Esophagus (tissue), 2 donors: ENCODE data around the gene EXOSC7. TPM values are rescaled to one million over a fixed set of nuclear protein-coding genes. Genes with fewer than 3 reads are reported as not detected.

Source experiments
- H3K27ac ChIP-seq, 2 donors: one replicate each; pipeline ENCODE4 v1.5.1; 2013; ENCODE audit warnings: low read depth in 2 of 2, mild to moderate bottlenecking in 2 of 2, inconsistent platforms in 1 of 2, low read length in 1 of 2, moderate library complexity in 1 of 2
- H3K27me3 ChIP-seq, 2 donors: one replicate each; pipeline ENCODE4 v1.6.1; 2013; ENCODE audit warnings: low read length in 2 of 2, control low read depth in 1 of 2, mild to moderate bottlenecking in 1 of 2; ENCODE audit not compliant: insufficient read depth in 2 of 2, control insufficient read depth in 1 of 2
- H3K36me3 ChIP-seq, 2 donors: one replicate each; pipeline ENCODE4 v1.6.1; 2013; ENCODE audit warnings: low read length in 1 of 2; ENCODE audit not compliant: control insufficient read depth in 2 of 2, insufficient read depth in 2 of 2
- H3K4me1 ChIP-seq, 2 donors: one replicate each; pipeline ENCODE4 v1.6.1; 2013; ENCODE audit warnings: low read length in 1 of 2; ENCODE audit not compliant: control insufficient read depth in 2 of 2, insufficient read depth in 2 of 2
- H3K4me3 ChIP-seq, 2 donors: one replicate each; pipeline ENCODE4 v1.5.1; 2013; ENCODE audit warnings: low read length in 2 of 2, mild to moderate bottlenecking in 2 of 2, low read depth in 1 of 2, moderate library complexity in 1 of 2
- H3K9me3 ChIP-seq, 2 donors: one replicate each; pipeline ENCODE4 v1.6.1; 2013; ENCODE audit warnings: mild to moderate bottlenecking in 2 of 2, low read depth in 1 of 2, low read length in 1 of 2, moderate library complexity in 1 of 2; ENCODE audit not compliant: control insufficient read depth in 2 of 2, insufficient read depth in 1 of 2
- WGBS, 2 donors: extraction: QIAGEN DNeasy Blood & Tissue Kit; methylation state at CpG; one replicate each; pipeline ENCODE4 v1.1.7; 2013; 5-methylcytosine and 5-hydroxymethylcytosine counted together
- polyA plus RNA-seq, 2 donors: library from polyadenylated mRNA; stranded (reverse); fragments of 200-250 nt; gene quantifications; one replicate each; pipeline ENCODE4 v1.2.3, GENCODE V29; 2013
- donor health status: healthy with polysubstance abuse.
- donor health status: Bipolar disorder and iron deficiency.

EXOSC7 gene
- polyA plus RNA-seq, 2 donors, result 23.5 to 38.7 TPM

DNA sequence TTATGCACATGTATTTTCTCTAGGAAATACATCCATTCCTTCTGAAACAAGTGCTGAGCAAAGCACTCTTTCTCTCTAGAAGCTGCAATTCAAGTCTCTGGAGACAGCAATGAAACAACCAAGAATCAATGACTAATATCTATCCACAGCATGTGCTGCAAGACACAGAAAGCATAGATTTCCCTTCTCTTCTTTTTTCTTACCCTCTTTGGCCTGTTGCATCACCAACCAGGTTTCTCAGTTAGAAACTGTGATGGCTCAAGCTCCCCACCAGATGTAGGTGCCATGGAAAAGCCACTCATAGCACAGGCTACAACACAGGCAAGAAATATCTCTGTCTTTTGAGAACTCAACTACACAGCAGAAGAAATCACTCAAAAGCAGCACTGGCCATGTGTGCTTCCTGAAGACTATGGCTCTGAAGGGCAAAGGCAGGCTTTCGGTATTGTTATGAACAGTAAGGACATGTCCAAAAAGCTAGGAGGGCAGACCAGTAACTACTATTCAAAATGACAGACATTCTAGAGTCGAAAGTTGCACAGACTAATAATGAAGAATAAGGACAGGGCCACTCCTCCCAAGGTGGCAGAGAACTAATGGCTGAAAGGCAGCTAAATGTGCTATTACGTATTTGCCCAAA, 15.5 kb upstream of the EXOSC7 start:
- Histone ChIP-seq H3K4me3 (no peak overlapping the region), H3K27ac (peak overlapping the region in 1 of 2 donors; percentile 26), H3K36me3 (peaks cover 5 to 9% of the 10 kb centered on the region in 2 donors), H3K4me1 (peaks cover 9 to 12% of the 10 kb centered on the region in 2 donors), H3K27me3 (no peaks in the 10 kb centered on the region), H3K9me3 (peaks cover 0 to 2% of the 10 kb centered on the region in 2 donors)
- 94 to 95% methylated on average over 3 of the region's 3 CpGs for WGBS, 2 donors

DNA sequence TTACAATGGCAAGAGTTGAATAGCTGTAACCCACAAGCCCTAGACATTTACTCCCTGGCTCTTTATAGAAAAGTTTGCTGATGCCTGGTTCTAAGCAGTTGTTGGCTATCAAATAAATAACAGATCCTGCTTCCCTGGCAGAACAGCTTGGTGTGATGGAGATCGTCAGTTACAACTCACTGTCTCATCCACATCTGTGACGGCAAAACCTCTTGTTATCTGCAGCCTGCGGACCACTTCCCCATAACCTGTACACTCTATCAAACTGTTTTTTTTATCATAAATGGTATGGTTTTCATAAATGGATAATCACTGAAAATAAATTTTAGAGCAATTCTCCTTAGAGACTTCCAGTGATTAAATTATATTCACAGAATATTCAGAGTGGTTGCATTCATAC, 14.2 kb upstream of the EXOSC7 start:
- H3K27ac ChIP-seq, result no peak overlapping the region
- H3K27me3 ChIP-seq, result no peaks in the 10 kb centered on the region
- H3K4me3 ChIP-seq, result no peak overlapping the region
- H3K4me1 ChIP-seq, result peaks cover 9 to 12% of the 10 kb centered on the region in 2 donors
- WGBS, 2 donors, result 94 to 95% methylated on average over 3 of the region's 3 CpGs
- peaks cover 5 to 9% of the 10 kb centered on the region in 2 donors for H3K36me3 ChIP-seq
- H3K9me3 ChIP-seq, result peaks cover 0 to 2% of the 10 kb centered on the region in 2 donors

DNA sequence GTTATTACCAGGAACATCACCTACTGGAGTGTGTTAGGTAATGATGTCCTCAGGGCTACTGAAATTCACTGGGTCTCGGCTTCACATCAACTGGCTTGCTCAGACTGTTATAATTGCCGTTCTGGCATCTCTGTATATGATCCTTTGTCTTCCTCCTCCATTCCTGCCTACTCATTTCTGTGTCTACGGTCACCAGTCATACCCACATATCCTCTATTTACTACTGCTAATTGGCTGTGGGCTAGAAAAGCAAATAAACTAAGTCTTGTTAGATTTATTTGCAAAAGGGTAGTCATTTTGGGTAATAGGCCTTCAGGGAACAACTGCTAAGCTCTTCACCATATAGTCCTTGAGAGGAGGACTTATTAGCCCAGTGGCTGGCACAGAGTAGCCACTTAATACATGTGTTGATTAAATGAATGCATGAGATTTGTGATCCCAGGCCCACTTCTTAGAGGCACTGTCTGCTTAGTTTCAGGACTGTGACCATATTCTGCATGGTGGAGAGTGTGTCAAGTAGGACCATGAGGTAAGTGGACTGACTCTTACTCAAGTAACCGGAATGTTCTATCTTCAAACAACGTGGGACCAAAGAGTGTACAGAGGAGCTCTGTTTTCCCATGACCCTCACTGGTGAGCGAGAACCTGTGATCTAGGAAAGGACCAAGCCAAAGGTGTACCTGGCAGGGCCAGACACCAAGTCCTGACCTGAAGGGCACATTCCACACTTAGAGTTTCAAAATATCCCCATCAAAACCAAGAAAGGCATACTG, 13.2 kb upstream of the EXOSC7 start:
- Histone ChIP-seq H3K27me3 (no peaks in the 10 kb centered on the region), H3K4me3 (no peak overlapping the region), H3K27ac (no peak overlapping the region), H3K36me3 (peaks cover 5% of the 10 kb centered on the region in 2 donors), H3K4me1 (peaks cover 9% of the 10 kb centered on the region in 2 donors), H3K9me3 (peaks cover 0 to 2% of the 10 kb centered on the region in 2 donors)
- 69 to 84% methylated on average over 6 of the region's 6 CpGs for WGBS, 2 donors

DNA sequence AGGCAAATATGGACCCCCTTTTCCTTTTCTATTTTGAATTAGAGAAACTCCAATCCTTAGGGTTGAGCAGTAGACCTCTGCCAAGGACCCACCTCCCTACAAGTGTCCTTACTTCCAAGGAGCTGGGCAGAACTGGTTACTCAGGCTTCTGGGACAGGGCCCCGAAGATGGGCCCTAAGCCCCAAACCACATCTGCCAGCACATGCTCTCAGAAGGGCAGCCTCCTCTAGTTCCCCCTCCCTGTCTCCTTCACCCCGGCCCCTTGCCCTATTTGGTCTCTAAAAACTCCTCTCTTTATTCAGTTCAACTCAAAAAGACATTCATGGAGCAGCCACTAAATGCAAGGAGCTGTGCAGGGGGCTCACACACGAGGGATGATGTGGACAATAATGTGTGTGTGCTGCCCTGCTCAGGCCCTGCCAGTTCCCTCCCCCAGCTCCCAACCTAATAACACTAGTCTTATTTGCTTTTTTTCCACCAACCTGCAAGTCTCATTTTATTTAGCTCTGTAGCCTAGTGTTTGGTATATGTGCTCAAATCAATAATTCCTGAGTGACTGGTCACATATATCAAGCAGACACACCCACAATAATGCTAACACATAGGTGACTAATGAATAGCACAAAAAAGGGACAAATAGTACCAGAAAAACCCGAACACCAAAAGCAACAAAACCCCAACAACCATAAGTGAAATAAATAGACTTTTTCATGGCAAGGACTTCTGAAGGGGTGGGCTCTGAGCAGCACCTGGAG, 12.3 kb upstream of the EXOSC7 start:
- 64 to 68% methylated on average over 4 of the region's 4 CpGs for WGBS, 2 donors
- H3K27ac ChIP-seq, result peak overlapping the region in 1 of 2 donors; percentile 56
- no peak overlapping the region for H3K4me3 ChIP-seq
- peaks cover 0 to 2% of the 10 kb centered on the region in 2 donors for H3K9me3 ChIP-seq
- H3K36me3 ChIP-seq, result peaks cover 5% of the 10 kb centered on the region in 2 donors
- peaks cover 8 to 10% of the 10 kb centered on the region in 2 donors for H3K4me1 ChIP-seq
- no peaks in the 10 kb centered on the region for H3K27me3 ChIP-seq

DNA sequence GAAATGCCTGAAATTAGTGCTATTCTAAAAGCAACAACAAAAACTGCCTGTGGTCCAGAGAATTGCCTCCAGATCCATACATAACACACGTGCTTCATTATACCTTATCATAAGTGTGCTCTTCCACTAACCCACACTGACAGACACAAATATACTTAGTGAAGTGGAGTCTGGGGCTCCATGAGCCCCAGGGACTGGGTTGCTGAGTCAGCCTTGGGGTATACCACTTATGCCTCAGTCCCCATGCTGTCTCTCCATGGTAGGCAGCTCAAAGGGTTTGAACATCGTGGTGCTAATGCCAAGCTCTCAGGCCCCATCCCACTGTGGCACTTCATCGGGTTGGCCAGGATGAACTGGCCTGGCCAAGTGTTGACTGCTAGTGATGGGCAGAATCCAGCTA, 10.9 kb upstream of the EXOSC7 start:
- no peaks in the 10 kb centered on the region for H3K9me3 ChIP-seq
- H3K4me1 ChIP-seq, result peaks cover 5 to 13% of the 10 kb centered on the region in 2 donors
- no peak overlapping the region for H3K4me3 ChIP-seq
- no peaks in the 10 kb centered on the region for H3K27me3 ChIP-seq
- no peaks in the 10 kb centered on the region for H3K36me3 ChIP-seq
- WGBS, 2 donors, result 83 to 89% methylated on average over 3 of the region's 3 CpGs
- H3K27ac ChIP-seq, result peak overlapping the region in 1 of 2 donors; percentile 78

DNA sequence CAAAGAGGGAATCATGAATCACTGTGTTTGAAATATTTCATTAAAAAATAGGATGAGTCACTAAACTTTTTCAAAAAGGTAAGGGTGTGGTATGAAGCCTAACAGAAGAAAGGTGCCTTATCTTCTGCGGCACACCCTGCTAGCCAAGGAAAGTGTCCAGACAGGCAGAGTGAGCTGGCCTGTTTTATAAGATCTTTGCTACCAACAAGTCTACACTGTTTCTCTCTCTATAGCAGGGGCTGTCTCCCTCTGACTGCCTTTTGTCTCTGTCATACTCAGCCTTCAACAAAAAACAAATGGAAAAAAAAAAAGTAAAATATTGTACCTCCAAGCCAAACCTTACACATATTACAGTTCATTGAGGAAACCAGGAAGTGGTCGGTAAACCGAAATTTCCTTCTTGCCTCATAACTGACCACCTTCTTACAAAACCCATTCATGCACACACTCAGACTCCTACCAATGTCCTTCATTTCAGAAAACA, 9.2 kb upstream of the EXOSC7 start:
- H3K4me1 ChIP-seq, result peaks cover 5 to 13% of the 10 kb centered on the region in 2 donors

DNA sequence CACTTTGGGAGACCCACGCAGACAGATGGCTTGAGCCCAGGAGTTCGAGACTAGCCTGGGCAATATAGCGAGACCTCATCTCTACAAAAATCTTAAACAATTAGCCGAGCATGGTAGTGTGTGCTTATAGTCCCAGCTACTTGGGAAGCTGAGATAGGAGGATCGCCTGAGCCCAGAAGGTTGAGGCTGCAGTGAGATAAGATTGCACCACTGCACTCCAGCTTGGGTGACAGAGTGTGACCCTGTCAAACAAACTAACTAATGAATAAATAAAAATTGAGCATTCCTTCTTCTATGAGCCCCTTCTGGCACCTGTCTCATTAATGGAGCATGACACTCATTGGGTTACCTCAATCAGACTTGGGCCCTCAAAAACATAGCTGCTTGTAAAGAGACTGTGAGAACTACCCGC, 7.6 kb upstream of the EXOSC7 start:
- Histone ChIP-seq H3K27ac (peak overlapping the region; percentile 30 to 47), H3K27me3 (no peaks in the 10 kb centered on the region), H3K4me1 (peaks cover 5 to 11% of the 10 kb centered on the region in 2 donors)

More for the DNA sequence above, 9.2 kb upstream of the EXOSC7 start:
- Histone ChIP-seq H3K27ac (peak overlapping the region; percentile 51 to 84), H3K36me3 (no peaks in the 10 kb centered on the region), H3K9me3 (no peaks in the 10 kb centered on the region), H3K27me3 (no peaks in the 10 kb centered on the region), H3K4me3 (no peak overlapping the region)
- WGBS, 2 donors, result 36 to 44% methylated on average over 3 of the region's 3 CpGs

DNA sequence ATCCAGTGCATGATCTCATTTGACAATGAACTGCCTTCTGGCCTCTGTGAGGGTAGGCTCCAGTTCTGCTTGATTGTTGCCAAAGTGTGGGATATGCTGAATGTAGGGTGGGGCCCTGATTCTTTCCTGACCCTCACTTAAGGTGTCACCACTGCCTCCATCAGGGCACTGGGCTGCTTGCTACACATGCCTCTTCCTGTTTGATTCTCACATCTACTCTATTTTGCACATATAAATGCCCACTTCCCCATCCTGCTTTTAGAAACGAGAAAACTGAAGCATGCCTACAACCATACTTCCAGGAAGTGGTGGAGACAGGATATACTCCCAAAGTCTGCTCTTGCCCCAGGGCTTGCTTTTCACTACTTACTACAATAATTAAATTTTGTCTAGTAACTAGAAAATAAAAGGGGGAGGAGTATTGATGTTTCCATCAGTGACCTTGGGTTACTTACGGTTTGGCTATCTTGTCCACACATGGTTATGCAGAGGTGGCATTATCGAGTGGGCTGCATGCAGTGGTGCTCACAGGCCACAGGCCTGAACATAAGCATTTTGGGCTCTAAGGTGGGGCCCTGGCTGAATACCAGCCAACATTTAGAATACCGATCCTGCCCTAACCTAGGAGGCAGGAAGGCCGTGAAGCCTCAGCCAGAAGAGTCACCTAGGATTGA, 6.8 kb upstream of the EXOSC7 start:
- Histone ChIP-seq H3K9me3 (no peaks in the 10 kb centered on the region), H3K27ac (peak overlapping the region in 1 of 2 donors; percentile 40), H3K36me3 (no peaks in the 10 kb centered on the region), H3K4me1 (peaks cover 3 to 11% of the 10 kb centered on the region in 2 donors), H3K4me3 (no peak overlapping the region), H3K27me3 (no peaks in the 10 kb centered on the region)
- 67 to 69% methylated on average over 5 of the region's 5 CpGs for WGBS, 2 donors

More for the DNA sequence above, 7.6 kb upstream of the EXOSC7 start:
- no peaks in the 10 kb centered on the region for H3K36me3 ChIP-seq
- H3K4me3 ChIP-seq, result no peak overlapping the region
- H3K9me3 ChIP-seq, result no peaks in the 10 kb centered on the region
- WGBS, 2 donors, result 66 to 77% methylated on average over 6 of the region's 6 CpGs

DNA sequence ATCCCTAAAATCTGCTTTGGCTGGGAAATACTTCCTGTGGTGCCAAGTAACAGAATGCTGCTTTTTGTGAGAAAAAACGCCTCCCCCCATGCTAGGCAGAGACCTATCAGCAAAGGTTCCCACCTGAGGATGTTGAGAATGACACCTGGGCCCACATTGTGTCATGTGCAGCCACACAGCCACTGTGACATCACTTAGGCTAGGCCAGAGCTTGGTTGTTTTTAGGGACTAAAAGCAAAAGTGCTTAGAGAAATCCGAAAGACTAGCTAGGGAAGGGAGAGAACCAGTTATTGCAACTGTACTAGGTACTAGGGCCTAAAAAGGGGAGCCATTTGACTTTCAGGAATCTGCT, 6.2 kb upstream of the EXOSC7 start:
- Histone ChIP-seq H3K36me3 (no peaks in the 10 kb centered on the region), H3K4me3 (no peak overlapping the region), H3K9me3 (no peaks in the 10 kb centered on the region), H3K27ac (no peak overlapping the region), H3K27me3 (no peaks in the 10 kb centered on the region), H3K4me1 (peaks cover 2 to 15% of the 10 kb centered on the region in 2 donors)
- 69 to 79% methylated on average over 2 of the region's 2 CpGs for WGBS, 2 donors
